SKM-1 treated with dmso at 0.1 percent for 144 hours (cell line): ENCODE measurements around the gene BNIPL.

ENCODE experiments used
- DNase-seq: peaks from one replicate; lab custom pipeline; 2025; ENCODE audit not compliant: unreplicated experiment; lab: John Stamatoyannopoulos, UW

The BNIPL gene

GRCh38 chr1:151036356-151036755 lies at the start of gene BNIPL:
TSS of gene BNIPL (plus strand) at chr1:151036586. CDS start at chr1:151036726, 140 bp downstream.
- no peak for DNase-seq

GRCh38 chr1:150987924-150988323 lies 48.5 kb upstream of the BNIPL start:
- DNase-seq: no peak

- no peak for DNase-seq
Measured at GRCh38 chr1:150992626-150993025, 43.8 kb upstream of the BNIPL start.

GRCh38 chr1:150994248-150994647 lies 42.1 kb upstream of the BNIPL start:
- DNase-seq: no peak

GRCh38 chr1:150995460-150995859 lies 40.9 kb upstream of the BNIPL start:
- no peak for DNase-seq

- no peak for DNase-seq
Measured at GRCh38 chr1:150995896-150996295, 40.5 kb upstream of the BNIPL start.

GRCh38 chr1:150997126-150997872 lies 39.1 kb upstream of the BNIPL start:
- no peak for DNase-seq

GRCh38 chr1:150997949-150998348 lies 38.4 kb upstream of the BNIPL start:
- no peak for DNase-seq

GRCh38 chr1:150999051-150999674 lies 37.2 kb upstream of the BNIPL start:
- DNase-seq: no peak

- DNase-seq: no peak
Measured at GRCh38 chr1:150999926-151000325, 36.5 kb upstream of the BNIPL start.

- no peak for DNase-seq
Measured at GRCh38 chr1:151000408-151000807, 36.0 kb upstream of the BNIPL start.

- DNase-seq: peak; percentile 85
Measured at GRCh38 chr1:151001602-151002001, 34.8 kb upstream of the BNIPL start.

- peak; percentile 81 for DNase-seq
Measured at GRCh38 chr1:151002051-151002450, 34.3 kb upstream of the BNIPL start.

GRCh38 chr1:151002611-151003010 lies 33.8 kb upstream of the BNIPL start:
- no peak for DNase-seq

- peak; percentile 91 for DNase-seq
Measured at GRCh38 chr1:151003180-151003579, 33.2 kb upstream of the BNIPL start.

GRCh38 chr1:151005729-151006319 lies 30.6 kb upstream of the BNIPL start:
- no peak for DNase-seq

GRCh38 chr1:151006327-151007052 lies 29.9 kb upstream of the BNIPL start, which contains the start of gene MINDY1:
TSS of gene MINDY1 (minus strand) at chr1:151006902. CDS start at chr1:151002617, 4,285 bp downstream.
- DNase-seq: peak; percentile 92

GRCh38 chr1:151007853-151008243 lies 28.5 kb upstream of the BNIPL start:
- DNase-seq: no peak

GRCh38 chr1:151008244-151009205 lies 27.9 kb upstream of the BNIPL start, which contains the start of gene PRUNE1:
TSS of gene PRUNE1 (plus strand) at chr1:151008449. CDS start at chr1:151008633, 184 bp downstream.
- peak; percentile 97 for DNase-seq

GRCh38 chr1:151009206-151009587 lies 27.2 kb upstream of the BNIPL start:
- no peak for DNase-seq
